GM12878 (cell line): ENCODE measurements around the gene PLK5. TPM values are rescaled to one million over a fixed set of nuclear protein-coding genes. Genes with fewer than 3 reads are reported as not detected.

Experiments used
- ATAC-seq: fragments of 200-7000 bp; cut with Tn5 transposase; 3 replicates; pipeline ENCODE4 v1.9.1; 2020; ENCODE audit warnings: mild to moderate bottlenecking, moderate library complexity
- BruUV-seq: library from RNA; stranded (reverse); fragments of 400-500 nt; replicated peaks from 2 replicates; lab custom pipeline; 2021; lab: Mats Ljungman, UMichigan
- CTCF ChIA-PET: fragments of 300-600 bp; sonication (Branson Sonifier 250); formaldehyde crosslinking; extraction: SDS; loops from one replicate; lab custom pipeline; 2021; ENCODE audit warnings: inconsistent platforms; lab: Yijun Ruan, JAX
- POLR2A ChIA-PET: fragments of 350-600 bp; formaldehyde crosslinking; extraction: SDS; loops from one replicate; lab custom pipeline; 2021; ENCODE audit warnings: inconsistent platforms; lab: Charles Lee
- RAD21 ChIA-PET: fragments of 300-600 bp; sonication (Branson Sonifier 250); formaldehyde crosslinking; loops from one replicate; lab custom pipeline; 2023; ENCODE audit warnings: antibody characterized with exemption; ENCODE audit not compliant: unreplicated experiment; lab: Charles Lee
- SMC1A ChIA-PET: fragments of 300-600 bp; sonication (Branson Sonifier 250); formaldehyde crosslinking; loops from one replicate; lab custom pipeline; 2023; ENCODE audit not compliant: unreplicated experiment, uncharacterized antibody; lab: Charles Lee
- DNase-seq: peaks from one replicate; pipeline ENCODE4 v3.0.0-alpha.2; 2011; ENCODE audit warnings: low read depth, low spot score
- FAIRE-seq: peaks from 3 replicates; lab custom pipeline; 2011; peaks lifted over from hg19 to GRCh38; lab: Jason Lieb, UNC
- H2AFZ ChIP-seq: 2 replicates; pipeline ENCODE4 v1.6.0; 2011; ENCODE audit warnings: low read depth, low read length, control low read depth; ENCODE audit not compliant: control insufficient read depth
- H3K27ac ChIP-seq: 2 replicates; pipeline ENCODE4 v1.5.1; 2011; ENCODE audit warnings: control low read depth; ENCODE audit not compliant: control insufficient read depth, insufficient read depth
- H3K27me3 ChIP-seq, 2 experiments: replicated peaks in 1 of 2; 2 replicates each; pipeline versions ENCODE4 v1.6.0 to v1.6.1; 2011; ENCODE audit warnings: low read length in 1 of 2; ENCODE audit not compliant: control insufficient read depth in 2 of 2, insufficient read depth in 2 of 2
- H3K36me3 ChIP-seq, 2 experiments: 2 replicates each; pipeline ENCODE4 v1.5.1; 2011; ENCODE audit warnings: low read length in 1 of 2; ENCODE audit not compliant: control insufficient read depth in 2 of 2, insufficient read depth in 2 of 2
- H3K4me1 ChIP-seq: 2 replicates; pipeline ENCODE4 v1.6.1; 2011; ENCODE audit warnings: mild to moderate bottlenecking, low read length, moderate library complexity, mixed read lengths; ENCODE audit not compliant: control insufficient read depth, insufficient read depth
- H3K4me2 ChIP-seq: 2 replicates; pipeline ENCODE4 v1.6.0; 2011; ENCODE audit warnings: control low read depth; ENCODE audit not compliant: control insufficient read depth, insufficient read depth
- H3K4me3 ChIP-seq: fragments of 200-600 bp; sonication (generic); 2 replicates; pipeline ENCODE4 v1.5.1; 2016
- H3K79me2 ChIP-seq: 2 replicates; pipeline ENCODE4 v1.6.0; 2011; ENCODE audit warnings: low read length; ENCODE audit not compliant: control insufficient read depth, insufficient read depth
- H3K9ac ChIP-seq: 2 replicates; pipeline ENCODE4 v1.8.0; 2011; ENCODE audit warnings: low read length, control low read depth, mixed read lengths; ENCODE audit not compliant: control insufficient read depth, insufficient read depth
- H3K9me3 ChIP-seq: replicated peaks from 3 replicates; pipeline ENCODE4 v1.5.1; 2011; ENCODE audit warnings: mild to moderate bottlenecking, low read length; ENCODE audit not compliant: control insufficient read depth, insufficient read depth
- H4K20me1 ChIP-seq: 2 replicates; pipeline ENCODE4 v1.6.0; 2011; ENCODE audit not compliant: control insufficient read depth, insufficient read depth
- CBX3 ChIP-seq: fragments of 200-600 bp; sonication (generic); IDR thresholded peaks from 2 replicates; pipeline ENCODE4 v1.6.1; 2016; ENCODE audit warnings: low read depth, borderline replicate concordance
- EP300 ChIP-seq, 2 experiments: fragments of 150-350 bp in 1 of 2; IDR thresholded peaks; 2 replicates each; pipeline ENCODE4 v1.6.1; 2011 to 2012; ENCODE audit warnings: low read depth in 2 of 2, low read length in 2 of 2, borderline replicate concordance in 1 of 2, improper control_type of control experiment in 1 of 2, inconsistent platforms in 1 of 2; ENCODE audit not compliant: control insufficient read depth in 1 of 2
- EZH2 ChIP-seq: IDR thresholded peaks from 2 replicates; pipeline ENCODE4 v1.6.1; 2012; ENCODE audit warnings: low read depth, mild to moderate bottlenecking, control low read depth, inconsistent platforms, low read length, borderline replicate concordance; ENCODE audit not compliant: control insufficient read depth
- HDAC2 ChIP-seq: fragments of 200-600 bp; sonication (generic); IDR thresholded peaks from 2 replicates; pipeline ENCODE4 v1.6.1; 2017
- HDGF ChIP-seq: fragments of 450-650 bp; IDR thresholded peaks from 2 replicates; pipeline ENCODE4 v1.6.1; 2016; ENCODE audit warnings: antibody characterized with exemption
- MTA2 ChIP-seq: fragments of 450-650 bp; IDR thresholded peaks from 2 replicates; pipeline ENCODE4 v1.6.1; 2016; ENCODE audit warnings: low read depth, mild to moderate bottlenecking, moderate library complexity
- NFYB ChIP-seq: IDR thresholded peaks from 2 replicates; pipeline ENCODE4 v1.6.1; 2011; ENCODE audit warnings: low read depth, mild to moderate bottlenecking, low read length, improper control_type of control experiment, moderate library complexity; ENCODE audit not compliant: insufficient read depth
- NRF1 ChIP-seq: conservative IDR thresholded peaks from 2 replicates; pipeline ENCODE4 v1.6.1; 2011; ENCODE audit warnings: mild to moderate bottlenecking, low read depth, low read length, improper control_type of control experiment
- PAX5 ChIP-seq: IDR thresholded peaks from 2 replicates; pipeline ENCODE4 v1.6.1; 2011; ENCODE audit warnings: low read depth, low read length, borderline replicate concordance
- RBBP5 ChIP-seq: fragments of 200-600 bp; sonication (generic); conservative IDR thresholded peaks from 2 replicates; pipeline ENCODE4 v1.6.1; 2016
- RCOR1 ChIP-seq: conservative IDR thresholded peaks from 2 replicates; pipeline ENCODE4 v1.6.1; 2012; ENCODE audit warnings: low read depth, low read length, improper control_type of control experiment
- SRF ChIP-seq, 2 experiments: IDR thresholded peaks; 2 replicates each; pipeline ENCODE4 v1.6.1; 2011; ENCODE audit warnings: low read depth in 2 of 2, low read length in 2 of 2, mild to moderate bottlenecking in 1 of 2, moderate library complexity in 1 of 2
- WGBS: methylation state at CpG from one replicate; pipeline ENCODE4 v1.1.6; 2016; ENCODE audit warnings: low lambda C conversion rate; ENCODE audit not compliant: insufficient replicate concordance, insufficient coverage; ENCODE audit errors: missing lambda C conversion rate; 5-methylcytosine and 5-hydroxymethylcytosine counted together
- in situ Hi-C: fragments of 300-500 bp; cut with MboI; formaldehyde crosslinking; loops from 9 replicates; pipeline ENCODE4 v1.14.3; 2018; ENCODE audit warnings: mixed read lengths
- intact Hi-C: fragments of 100-400 bp; cut with micrococcal nuclease; formaldehyde crosslinking; loops from one replicate; pipeline ENCODE4 v1.14.2; 2022; ENCODE audit not compliant: unreplicated experiment
- polyA plus RNA-seq, 11 experiments: library from polyadenylated mRNA; depleted of rRNA in 4 of 11; unstranded in 6 of 11; stranded (reverse) in 5 of 11; fragments of >200 nt; fragmentation: Nextera tagmentation in 4 of 11; fragmentation: Illumina TruSeq in 1 of 11; extraction: Ambion mirVana in 4 of 11; extraction: Trizol in 1 of 11; gene quantifications; 1 replicate in 1 of 11; 2 replicates in 10 of 11; pipeline versions ENCODE4 v1.2.1 to v1.2.3, GENCODE V29; 2011 to 2016; ENCODE audit warnings: inconsistent platforms in 2 of 11, missing spikeins in 2 of 11, low read depth in 1 of 11
- total RNA-seq, 4 experiments: library from RNA; depleted of rRNA in 3 of 4; stranded (reverse); fragments of >200 nt in 3 of 4; fragmentation: Illumina TruSeq in 1 of 4; extraction: Trizol in 1 of 4; gene quantifications; 2 replicates each; pipeline versions ENCODE4 v1.2.1 to v1.2.3, GENCODE V29; 2013 to 2021
- TF ChIP-seq, protein P1 (sequence below): fragments of 450-650 bp; IDR thresholded peaks from 2 replicates; pipeline ENCODE4 v1.6.1; 2017; ENCODE audit warnings: borderline replicate concordance
- TF ChIP-seq, protein P2 (sequence below): IDR thresholded peaks from 2 replicates; pipeline ENCODE4 v1.6.1; 2011; ENCODE audit warnings: borderline replicate concordance, low read depth, mild to moderate bottlenecking, moderate library complexity, mixed read lengths, low read length; ENCODE audit not compliant: insufficient read depth; ENCODE audit errors: extremely low read length
- TF ChIP-seq, protein P3 (sequence below), 3 experiments: IDR thresholded peaks in 2 of 3; conservative IDR thresholded peaks in 1 of 3; 2 replicates each; pipeline ENCODE4 v1.5.1; 2011; ENCODE audit warnings: low read depth in 3 of 3, low read length in 3 of 3, mild to moderate bottlenecking in 3 of 3, control low read depth in 2 of 3, moderate library complexity in 2 of 3, inconsistent platforms in 1 of 3, mixed read lengths in 1 of 3; ENCODE audit not compliant: control insufficient read depth in 2 of 3, insufficient read depth in 1 of 3; ENCODE audit errors: extremely low read depth in 1 of 3
- TF ChIP-seq, protein P4 (sequence below): IDR thresholded peaks from 2 replicates; pipeline ENCODE4 v1.6.1; 2012; ENCODE audit warnings: low read depth, low read length, improper control_type of control experiment
- TF ChIP-seq, protein P5 (sequence below): IDR thresholded peaks from 2 replicates; pipeline ENCODE4 v1.6.1; 2011; ENCODE audit warnings: mild to moderate bottlenecking, low read depth, low read length, moderate library complexity; ENCODE audit not compliant: insufficient replicate concordance

The PLK5 gene
- total and polyA plus RNA-seq, 10 of the 15 experiments (the other 5 are each of a cell fraction or from before 2014, with no cell fraction given), result 0.13 TPM; not detected in 9

DNA sequence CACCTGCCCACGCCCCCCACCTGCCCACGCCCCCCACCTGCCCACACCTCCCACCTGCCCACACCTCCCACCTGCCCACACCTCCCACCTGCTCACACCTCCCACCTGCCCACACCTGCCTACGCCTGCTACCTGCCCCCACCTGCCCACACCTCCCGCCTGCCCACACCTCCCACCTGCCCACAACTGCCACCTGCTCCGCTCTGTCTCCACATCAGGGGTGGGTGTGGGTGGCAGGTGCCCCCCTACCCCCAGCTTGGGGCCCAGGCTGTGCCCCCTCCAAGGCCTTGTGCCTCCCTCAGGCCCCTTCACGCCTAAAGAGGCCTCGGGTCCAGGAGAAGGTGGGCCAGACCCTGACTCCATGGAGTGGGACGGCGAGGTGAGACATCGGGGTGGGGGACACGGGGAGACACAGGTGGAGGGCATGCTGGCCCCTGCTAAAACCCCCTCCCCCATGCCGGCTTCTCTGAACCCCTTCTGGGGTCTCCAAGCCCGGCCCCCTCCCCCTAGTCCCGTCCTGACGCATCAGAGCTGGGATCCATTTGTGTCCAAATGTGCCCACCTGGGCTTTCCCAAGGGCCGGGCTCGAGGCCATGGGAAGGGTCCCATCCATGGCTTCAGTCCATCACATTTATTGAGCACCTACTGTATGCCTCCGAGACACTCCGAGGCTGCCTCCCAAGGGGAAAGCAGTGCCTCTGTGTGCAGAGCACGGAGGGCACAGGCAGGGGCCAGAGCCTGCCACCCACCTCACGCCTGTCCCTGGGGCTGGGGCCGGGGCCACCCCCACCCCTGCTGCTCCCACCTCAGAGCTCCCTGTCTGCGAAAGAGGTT is 4.9 kb downstream of the PLK5 start:
- FAIRE-seq (no peak), DNase-seq (no peak), ATAC-seq (no peak)
- H3K36me3 ChIP-seq, result no peaks in the 10 kb centered on the region
- SMC1A ChIA-PET, result no interaction called here
- in situ Hi-C loops, result no loop called here
- intact Hi-C loops, result no loop called here
- POLR2A ChIA-PET, result no interaction called here
- CTCF ChIA-PET, result no interaction called here
- no peaks in the 10 kb centered on the region for H3K9me3 ChIP-seq
- no peaks in the 10 kb centered on the region for H4K20me1 ChIP-seq
- H3K4me3 ChIP-seq, result no peak overlapping the region
- H3K27me3 ChIP-seq, result peaks cover 0 to 2% of the 10 kb centered on the region in 2 experiments; a peak in 3 of 4 replicates
- RAD21 ChIA-PET, result no interaction called here
- BruUV-seq, result no TSS peak
- WGBS, result 50% methylated on average over 16 of the region's 23 CpGs
- no peak overlapping the region for H2AFZ ChIP-seq
- H3K4me1 ChIP-seq, result no peaks in the 10 kb centered on the region
- H3K79me2 ChIP-seq, result no peaks in the 10 kb centered on the region
- no peak overlapping the region for H3K27ac ChIP-seq
- H3K4me2 ChIP-seq, result no peak overlapping the region
- no peak overlapping the region for H3K9ac ChIP-seq
- TF ChIP-seq RCOR1, result no peak
- TF ChIP-seq, protein P1, sequence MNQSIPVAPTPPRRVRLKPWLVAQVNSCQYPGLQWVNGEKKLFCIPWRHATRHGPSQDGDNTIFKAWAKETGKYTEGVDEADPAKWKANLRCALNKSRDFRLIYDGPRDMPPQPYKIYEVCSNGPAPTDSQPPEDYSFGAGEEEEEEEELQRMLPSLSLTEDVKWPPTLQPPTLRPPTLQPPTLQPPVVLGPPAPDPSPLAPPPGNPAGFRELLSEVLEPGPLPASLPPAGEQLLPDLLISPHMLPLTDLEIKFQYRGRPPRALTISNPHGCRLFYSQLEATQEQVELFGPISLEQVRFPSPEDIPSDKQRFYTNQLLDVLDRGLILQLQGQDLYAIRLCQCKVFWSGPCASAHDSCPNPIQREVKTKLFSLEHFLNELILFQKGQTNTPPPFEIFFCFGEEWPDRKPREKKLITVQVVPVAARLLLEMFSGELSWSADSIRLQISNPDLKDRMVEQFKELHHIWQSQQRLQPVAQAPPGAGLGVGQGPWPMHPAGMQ, result no peak
- TF ChIP-seq HDAC2, result no peak
- no peak for TF ChIP-seq CBX3
- TF ChIP-seq, protein P2, sequence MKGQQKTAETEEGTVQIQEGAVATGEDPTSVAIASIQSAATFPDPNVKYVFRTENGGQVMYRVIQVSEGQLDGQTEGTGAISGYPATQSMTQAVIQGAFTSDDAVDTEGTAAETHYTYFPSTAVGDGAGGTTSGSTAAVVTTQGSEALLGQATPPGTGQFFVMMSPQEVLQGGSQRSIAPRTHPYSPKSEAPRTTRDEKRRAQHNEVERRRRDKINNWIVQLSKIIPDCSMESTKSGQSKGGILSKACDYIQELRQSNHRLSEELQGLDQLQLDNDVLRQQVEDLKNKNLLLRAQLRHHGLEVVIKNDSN, result no peak
- TF ChIP-seq MTA2, result no peak
- TF ChIP-seq SRF (IDR thresholded peaks at IDR 0.05; ENCODE audit: low read depth in 2 of 2, low read length in 2 of 2), result no peak
- TF ChIP-seq, protein P3, sequence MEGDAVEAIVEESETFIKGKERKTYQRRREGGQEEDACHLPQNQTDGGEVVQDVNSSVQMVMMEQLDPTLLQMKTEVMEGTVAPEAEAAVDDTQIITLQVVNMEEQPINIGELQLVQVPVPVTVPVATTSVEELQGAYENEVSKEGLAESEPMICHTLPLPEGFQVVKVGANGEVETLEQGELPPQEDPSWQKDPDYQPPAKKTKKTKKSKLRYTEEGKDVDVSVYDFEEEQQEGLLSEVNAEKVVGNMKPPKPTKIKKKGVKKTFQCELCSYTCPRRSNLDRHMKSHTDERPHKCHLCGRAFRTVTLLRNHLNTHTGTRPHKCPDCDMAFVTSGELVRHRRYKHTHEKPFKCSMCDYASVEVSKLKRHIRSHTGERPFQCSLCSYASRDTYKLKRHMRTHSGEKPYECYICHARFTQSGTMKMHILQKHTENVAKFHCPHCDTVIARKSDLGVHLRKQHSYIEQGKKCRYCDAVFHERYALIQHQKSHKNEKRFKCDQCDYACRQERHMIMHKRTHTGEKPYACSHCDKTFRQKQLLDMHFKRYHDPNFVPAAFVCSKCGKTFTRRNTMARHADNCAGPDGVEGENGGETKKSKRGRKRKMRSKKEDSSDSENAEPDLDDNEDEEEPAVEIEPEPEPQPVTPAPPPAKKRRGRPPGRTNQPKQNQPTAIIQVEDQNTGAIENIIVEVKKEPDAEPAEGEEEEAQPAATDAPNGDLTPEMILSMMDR (IDR thresholded peaks at IDR 0.05 in 2 of 3, conservative IDR thresholded peaks at IDR 0.05 in 1 of 3; ENCODE audit: control insufficient read depth in 2 of 3, extremely low read depth in 1 of 3, insufficient read depth in 1 of 3, low read depth in 3 of 3, low read length in 3 of 3), result no peak
- TF ChIP-seq NRF1, result no peak
- no peak for TF ChIP-seq EZH2
- TF ChIP-seq, protein P4, sequence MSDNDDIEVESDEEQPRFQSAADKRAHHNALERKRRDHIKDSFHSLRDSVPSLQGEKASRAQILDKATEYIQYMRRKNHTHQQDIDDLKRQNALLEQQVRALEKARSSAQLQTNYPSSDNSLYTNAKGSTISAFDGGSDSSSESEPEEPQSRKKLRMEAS, result no peak
- no peak for TF ChIP-seq PAX5
- no peak for TF ChIP-seq NFYB
- TF ChIP-seq, protein P5, sequence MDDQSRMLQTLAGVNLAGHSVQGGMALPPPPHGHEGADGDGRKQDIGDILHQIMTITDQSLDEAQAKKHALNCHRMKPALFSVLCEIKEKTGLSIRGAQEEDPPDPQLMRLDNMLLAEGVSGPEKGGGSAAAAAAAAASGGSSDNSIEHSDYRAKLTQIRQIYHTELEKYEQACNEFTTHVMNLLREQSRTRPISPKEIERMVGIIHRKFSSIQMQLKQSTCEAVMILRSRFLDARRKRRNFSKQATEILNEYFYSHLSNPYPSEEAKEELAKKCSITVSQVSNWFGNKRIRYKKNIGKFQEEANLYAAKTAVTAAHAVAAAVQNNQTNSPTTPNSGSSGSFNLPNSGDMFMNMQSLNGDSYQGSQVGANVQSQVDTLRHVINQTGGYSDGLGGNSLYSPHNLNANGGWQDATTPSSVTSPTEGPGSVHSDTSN, result no peak
- TF ChIP-seq EP300 (IDR thresholded peaks at IDR 0.05; ENCODE audit: borderline replicate concordance in 1 of 2, control insufficient read depth in 1 of 2, low read depth in 2 of 2, low read length in 2 of 2), result no peak
- TF ChIP-seq HDGF, result no peak
- TF ChIP-seq RBBP5, result no peak
